HepG2 (cell line): ENCODE data around the gene SH3YL1. TPM values are rescaled to one million over a fixed set of nuclear protein-coding genes. Genes with fewer than 3 reads are reported as not detected.

ENCODE experiments used
- ATAC-seq: fragments of 200-7000 bp; cut with Tn5 transposase; 3 replicates; pipeline ENCODE4 v1.9.1; 2020; ENCODE audit warnings: mild to moderate bottlenecking, moderate library complexity
- BruUV-seq: library from RNA; stranded (reverse); fragments of 400-500 nt; replicated peaks from 2 replicates; lab custom pipeline; 2021; lab: Mats Ljungman, UMichigan
- CTCF ChIA-PET: fragments of 300-600 bp; formaldehyde crosslinking; extraction: SDS; loops from one replicate; lab custom pipeline; 2021; ENCODE audit warnings: low total read pairs, inconsistent platforms, low intra/inter-chr PET ratio; lab: Yijun Ruan, JAX
- POLR2A ChIA-PET: fragments of 350-600 bp; sonication (Branson Sonifier 250); formaldehyde crosslinking; loops from one replicate; lab custom pipeline; 2020; ENCODE audit warnings: antibody characterized with exemption, inconsistent platforms; lab: Yijun Ruan, JAX
- DNase-seq: peaks from one replicate; pipeline ENCODE4 v3.0.0-alpha.2; 2015; ENCODE audit warnings: low spot score
- FAIRE-seq: peaks from 3 replicates; lab custom pipeline; 2011; peaks lifted over from hg19 to GRCh38; lab: Jason Lieb, UNC
- H2AFZ ChIP-seq: one replicate; pipeline ENCODE4 v1.6.1; 2011; ENCODE audit warnings: low read length, inconsistent platforms
- H3K27ac ChIP-seq: fragments of 300-600 bp; 3 replicates; pipeline ENCODE4 v1.8.0; 2011; ENCODE audit warnings: mixed run types, mild to moderate bottlenecking, mixed read lengths, low read length, inconsistent platforms; ENCODE audit not compliant: insufficient read depth; ENCODE audit errors: extremely low read length
- H3K27me3 ChIP-seq, 2 experiments: fragments of 200-600 bp in 1 of 2; 2 replicates in 1 of 2; 3 replicates in 1 of 2; pipeline versions ENCODE4 v1.6.0 to v1.8.0; 2011; ENCODE audit warnings: low read length in 2 of 2, mild to moderate bottlenecking in 2 of 2, moderate library complexity in 2 of 2, inconsistent platforms in 1 of 2; ENCODE audit not compliant: insufficient read depth in 2 of 2, control insufficient read depth in 1 of 2
- H3K36me3 ChIP-seq, 2 experiments: fragments of 200-600 bp in 1 of 2; replicated peaks in 1 of 2; 2 replicates in 1 of 2; 3 replicates in 1 of 2; pipeline versions ENCODE4 v1.5.1 to v1.8.0; 2011; ENCODE audit warnings: low read length in 2 of 2, inconsistent platforms in 1 of 2; ENCODE audit not compliant: insufficient read depth in 2 of 2, control insufficient read depth in 1 of 2
- H3K4me1 ChIP-seq: 2 replicates; pipeline ENCODE4 v1.5.1; 2012; ENCODE audit warnings: low read length, inconsistent platforms; ENCODE audit not compliant: insufficient read depth
- H3K4me2 ChIP-seq: 2 replicates; pipeline ENCODE4 v1.6.0; 2011; ENCODE audit warnings: low read depth, low read length, inconsistent platforms
- H3K4me3 ChIP-seq, 3 experiments: fragments of 200-600 bp in 1 of 3; sonication (generic), shearing (Covaris generic) in 1 of 3; replicated peaks in 1 of 3; 2 replicates each; pipeline ENCODE4 v1.5.1; 2011 to 2016; ENCODE audit warnings: low read length in 3 of 3, inconsistent platforms in 2 of 3, low read depth in 2 of 3, mild to moderate bottlenecking in 2 of 3, control low read depth in 1 of 3, mixed read lengths in 1 of 3; ENCODE audit not compliant: insufficient read depth in 1 of 3
- H3K79me2 ChIP-seq: one replicate; pipeline ENCODE4 v1.6.1; 2011; ENCODE audit warnings: low read length, inconsistent platforms; ENCODE audit not compliant: insufficient read depth
- H3K9ac ChIP-seq: 2 replicates; pipeline ENCODE4 v1.6.0; 2011; ENCODE audit warnings: mild to moderate bottlenecking, low read depth, low read length, inconsistent platforms; ENCODE audit not compliant: insufficient read depth
- H3K9me3 ChIP-seq: 2 replicates; pipeline ENCODE4 v1.5.1; 2012; ENCODE audit warnings: mild to moderate bottlenecking, low read length
- H4K20me1 ChIP-seq: 2 replicates; pipeline ENCODE4 v1.6.0; 2011; ENCODE audit warnings: inconsistent platforms, mild to moderate bottlenecking, low read length, moderate library complexity; ENCODE audit not compliant: insufficient read depth
- FIP1L1 ChIP-seq: fragments of 200-400 bp; formaldehyde crosslinking; IDR thresholded peaks from 2 replicates; pipeline ENCODE4 v1.6.1; 2018; ENCODE audit warnings: low read depth, mild to moderate bottlenecking, low read length, moderate library complexity, borderline replicate concordance; ENCODE audit not compliant: insufficient read depth
- KLF11 ChIP-seq: IDR thresholded peaks from 2 replicates; pipeline ENCODE4 v1.6.1; 2016; ENCODE audit warnings: missing compliant biosample characterization
- TEAD3 ChIP-seq: optimal IDR thresholded peaks from 2 replicates; pipeline ENCODE3; 2016; ENCODE audit warnings: borderline replicate concordance
- WGBS: methylation state at CpG from one replicate; pipeline ENCODE4 v1.1.6; 2017; ENCODE audit warnings: low lambda C conversion rate; 5-methylcytosine and 5-hydroxymethylcytosine counted together
- in situ Hi-C: cut with HindIII; loops from 2 replicates; pipeline ENCODE4 v1.10.0; 2017; ENCODE audit warnings: low pct_unique_long_range_greater_than_20kb; ENCODE audit not compliant: extremely low pct_ligation_motif_present
- intact Hi-C: fragments of 100-400 bp; cut with micrococcal nuclease; formaldehyde crosslinking; loops from one replicate; pipeline ENCODE4 v1.10.0; 2022; ENCODE audit not compliant: unreplicated experiment
- polyA plus RNA-seq, 8 experiments: library from polyadenylated mRNA; depleted of rRNA in 3 of 8; stranded (reverse) in 7 of 8; unstranded in 1 of 8; fragments of >200 nt; fragmentation: Illumina TruSeq in 4 of 8; extraction: Trizol in 4 of 8; gene quantifications; 2 replicates each; pipeline versions ENCODE4 v1.2.1 to v1.2.3, GENCODE V29; 2011 to 2016; ENCODE audit warnings: low read depth in 4 of 8, missing spikeins in 1 of 8, mixed read lengths in 1 of 8; ENCODE audit not compliant: insufficient read depth in 1 of 8
- total RNA-seq, 5 experiments: library from RNA; depleted of rRNA; stranded (reverse); fragments of >200 nt; fragmentation: Illumina TruSeq; extraction: Trizol; gene quantifications; 2 replicates each; pipeline ENCODE4 v1.2.3, GENCODE V29; 2016; ENCODE audit warnings: low read depth in 1 of 5
- TF ChIP-seq, protein P1 (sequence below): sonication (generic); formaldehyde crosslinking; IDR thresholded peaks from 2 replicates; pipeline ENCODE4 v1.4.0; 2020; ENCODE audit warnings: missing genetic modification reagents

The SH3YL1 gene
- total and polyA plus RNA-seq, 2 of the 13 experiments (the other 11 are each of a cell fraction or from before 2014, with no cell fraction given), result 13.0 to 48.2 TPM

DNA sequence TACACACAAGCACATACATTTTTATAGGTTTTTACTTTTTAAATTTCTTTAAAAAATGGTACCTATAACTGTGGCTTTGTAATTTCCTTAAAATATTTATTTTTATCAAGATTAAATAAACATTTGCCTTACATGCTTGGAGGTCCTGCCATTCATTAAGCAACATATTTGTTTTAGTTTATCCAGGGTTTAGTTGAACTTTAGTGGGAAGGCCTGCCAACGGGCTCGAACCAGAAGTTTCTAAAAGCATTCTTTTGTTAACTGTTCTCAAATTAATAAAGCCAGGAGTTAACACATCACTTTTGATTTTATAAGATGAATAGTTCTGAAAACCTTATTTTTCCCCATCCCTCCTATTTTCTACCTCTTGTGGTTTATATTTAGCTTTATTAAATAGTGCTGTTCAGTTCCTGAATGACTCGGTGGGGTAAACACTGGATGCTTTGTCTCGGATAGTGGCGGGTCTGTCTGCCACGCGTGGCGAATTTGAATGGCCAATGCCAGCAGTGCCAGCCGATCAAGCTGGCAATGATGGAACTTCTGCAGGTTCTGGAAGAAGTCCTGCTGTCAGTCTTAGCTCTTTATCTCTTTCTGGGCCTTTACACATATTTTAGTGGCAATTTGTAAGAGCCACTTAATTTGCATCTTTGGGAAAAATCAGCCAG lies 32.2 kb downstream of the SH3YL1 start:
- Histone ChIP-seq H3K9ac (no peak overlapping the region), H3K27ac (no peak overlapping the region), H3K4me3 (no peak overlapping the region)

DNA sequence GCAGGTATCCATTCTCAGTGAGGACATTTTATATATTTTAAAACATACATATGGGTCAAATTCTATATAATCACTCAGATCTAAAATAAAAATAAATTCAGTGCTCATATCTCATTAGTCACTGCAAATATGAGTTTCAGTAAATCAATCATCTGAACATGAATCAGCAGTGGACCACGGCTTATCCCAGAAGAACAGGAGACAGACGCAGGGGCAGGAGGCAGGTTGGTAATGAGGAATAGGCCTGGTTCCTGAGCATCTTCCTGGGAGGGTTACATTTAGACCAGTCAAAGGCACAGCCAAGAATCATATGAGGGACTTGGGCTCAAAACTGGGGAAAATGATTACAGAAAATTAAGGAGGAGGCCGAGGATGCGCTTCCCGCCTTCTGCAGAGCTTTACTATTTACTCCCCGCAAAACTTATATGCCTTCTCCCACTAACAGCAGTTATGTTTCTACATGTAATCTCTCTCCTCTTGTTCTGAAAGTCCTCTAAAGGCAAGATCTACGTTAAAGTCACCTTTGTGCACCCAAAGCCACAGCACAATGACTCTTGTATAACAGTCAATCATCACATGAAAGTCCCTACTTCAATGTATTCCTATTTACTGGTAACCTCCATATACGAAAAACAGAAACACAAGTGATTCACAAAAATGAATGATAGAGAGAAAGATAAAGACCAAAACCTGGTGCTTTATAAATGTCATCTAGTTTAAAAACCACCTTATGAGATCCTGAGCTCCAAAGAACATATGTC lies 35.1 kb downstream of the SH3YL1 start:
- peaks cover 18% of the 10 kb centered on the region for H3K4me1 ChIP-seq
- H4K20me1 ChIP-seq, result no peaks in the 10 kb centered on the region
- H3K36me3 ChIP-seq, result peaks cover 5 to 24% of the 10 kb centered on the region in 2 experiments
- WGBS, result 92% methylated on average over 8 of the region's 8 CpGs
- ChIA-PET CTCF (no interaction called here), POLR2A (no interaction called here)
- no peak overlapping the region for H3K27ac ChIP-seq
- ATAC-seq (no peak), DNase-seq (no peak), FAIRE-seq (no peak)
- H3K4me2 ChIP-seq, result no peak overlapping the region
- in situ Hi-C loops (no loop called here), intact Hi-C loops (no loop called here)
- no peaks in the 10 kb centered on the region for H3K27me3 ChIP-seq
- H3K79me2 ChIP-seq, result no peaks in the 10 kb centered on the region
- TF ChIP-seq KLF11 (CRISPR knock-in tag) (no peak), FIP1L1 (no peak)
- H2AFZ ChIP-seq, result no peak overlapping the region
- BruUV-seq, result no TSS peak
- no peaks in the 10 kb centered on the region for H3K9me3 ChIP-seq
- no peak overlapping the region for H3K9ac ChIP-seq
- no peak overlapping the region for H3K4me3 ChIP-seq

More for the DNA sequence above, 32.2 kb downstream of the SH3YL1 start:
- ChIA-PET POLR2A (no interaction called here), CTCF (no interaction called here)
- ATAC-seq, result no peak
- Histone ChIP-seq H4K20me1 (no peaks in the 10 kb centered on the region), H3K4me2 (no peak overlapping the region), H3K4me1 (peaks cover 32% of the 10 kb centered on the region), H2AFZ (no peak overlapping the region), H3K79me2 (no peaks in the 10 kb centered on the region), H3K27me3 (no peaks in the 10 kb centered on the region), H3K9me3 (no peaks in the 10 kb centered on the region), H3K36me3 (peaks cover 5 to 21% of the 10 kb centered on the region in 2 experiments)
- no TSS peak for BruUV-seq
- WGBS, result 82% methylated on average over 9 of the region's 9 CpGs
- no peak for FAIRE-seq
- intact Hi-C loops, result loop anchor here (5.0 kb wide), 1 partner anchor 54 kb away; no protein-coding TSS in a partner anchor
- DNase-seq, result peak; percentile 15
- no peak for TF ChIP-seq TEAD3 (CRISPR knock-in tag)
- TF ChIP-seq, protein P1, sequence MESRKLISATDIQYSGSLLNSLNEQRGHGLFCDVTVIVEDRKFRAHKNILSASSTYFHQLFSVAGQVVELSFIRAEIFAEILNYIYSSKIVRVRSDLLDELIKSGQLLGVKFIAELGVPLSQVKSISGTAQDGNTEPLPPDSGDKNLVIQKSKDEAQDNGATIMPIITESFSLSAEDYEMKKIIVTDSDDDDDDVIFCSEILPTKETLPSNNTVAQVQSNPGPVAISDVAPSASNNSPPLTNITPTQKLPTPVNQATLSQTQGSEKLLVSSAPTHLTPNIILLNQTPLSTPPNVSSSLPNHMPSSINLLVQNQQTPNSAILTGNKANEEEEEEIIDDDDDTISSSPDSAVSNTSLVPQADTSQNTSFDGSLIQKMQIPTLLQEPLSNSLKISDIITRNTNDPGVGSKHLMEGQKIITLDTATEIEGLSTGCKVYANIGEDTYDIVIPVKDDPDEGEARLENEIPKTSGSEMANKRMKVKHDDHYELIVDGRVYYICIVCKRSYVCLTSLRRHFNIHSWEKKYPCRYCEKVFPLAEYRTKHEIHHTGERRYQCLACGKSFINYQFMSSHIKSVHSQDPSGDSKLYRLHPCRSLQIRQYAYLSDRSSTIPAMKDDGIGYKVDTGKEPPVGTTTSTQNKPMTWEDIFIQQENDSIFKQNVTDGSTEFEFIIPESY (CRISPR knock-in tag), result 0 out of 2 replicates have a peak, but pooled peaks have one; percentile 32
- in situ Hi-C loops, result no loop called here
